ENCODE measurements around the gene KREMEN1.

Gene KREMEN1

GRCh38 chr22:29209624-29209929, 136.7 kb downstream of the KREMEN1 start:
- DNase-seq, result no peak

- no peak for DNase-seq
Observed at GRCh38 chr22:29211066-29211465, 138.2 kb downstream of the KREMEN1 start.

GRCh38 chr22:29211466-29211865, 138.6 kb downstream of the KREMEN1 start:
- DNase-seq, result no peak

- no peak for DNase-seq
Observed at GRCh38 chr22:29212743-29213142, 139.9 kb downstream of the KREMEN1 start.

GRCh38 chr22:29213493-29213892, 140.7 kb downstream of the KREMEN1 start:
- DNase-seq, result no peak

- DNase-seq, result no peak
Observed at GRCh38 chr22:29214232-29214631, 141.4 kb downstream of the KREMEN1 start.

GRCh38 chr22:29215012-29215860, 142.4 kb downstream of the KREMEN1 start:
- DNase-seq, result no peak

- DNase-seq, result no peak
Observed at GRCh38 chr22:29216011-29216872, 143.4 kb downstream of the KREMEN1 start.

GRCh38 chr22:29216873-29217666, 144.2 kb downstream of the KREMEN1 start:
- no peak for DNase-seq

Measured in activated CD8-positive, alpha-beta memory T cell treated with anti-CD3 and anti-CD28 coated beads, Interleukin-2, amount 50 U/mL, for 4 hours (primary cell).